Karpas-422 (cell line): ENCODE data around the gene DKC1. TPM values are rescaled to one million over a fixed set of nuclear protein-coding genes. Genes with fewer than 3 reads are reported as not detected.

Experiments
- DNase-seq: peaks from one replicate; pipeline ENCODE4 v3.0.0-alpha.2; 2015
- H2AFZ ChIP-seq: fragments of 200-600 bp; sonication (generic); 2 replicates; pipeline ENCODE4 v1.6.1; 2014; ENCODE audit warnings: antibody characterized with exemption, low read length, mixed read lengths
- H3K27ac ChIP-seq: fragments of 200-600 bp; sonication (generic); 2 replicates; pipeline ENCODE4 v1.5.1; 2014; ENCODE audit warnings: mild to moderate bottlenecking, low read length, moderate library complexity
- H3K27me3 ChIP-seq: fragments of 200-600 bp; sonication (generic); 2 replicates; pipeline ENCODE4 v1.6.1; 2014; ENCODE audit warnings: low read length, mixed read lengths
- H3K36me3 ChIP-seq: fragments of 200-600 bp; sonication (generic); 2 replicates; pipeline ENCODE4 v1.6.1; 2014; ENCODE audit warnings: low read length, mixed read lengths; ENCODE audit not compliant: insufficient read depth
- H3K4me1 ChIP-seq: fragments of 200-600 bp; sonication (generic); 2 replicates; pipeline ENCODE4 v1.6.1; 2014; ENCODE audit warnings: mild to moderate bottlenecking, low read length, mixed read lengths
- H3K4me2 ChIP-seq: fragments of 200-600 bp; sonication (generic); 2 replicates; pipeline ENCODE4 v1.6.1; 2014; ENCODE audit warnings: low read length, low read depth, mild to moderate bottlenecking; ENCODE audit not compliant: poor library complexity, severe bottlenecking
- H3K4me3 ChIP-seq: fragments of 200-600 bp; sonication (generic); 2 replicates; pipeline ENCODE4 v1.5.1; 2014; ENCODE audit warnings: mild to moderate bottlenecking, antibody characterized with exemption, low read length, mixed read lengths
- H3K79me2 ChIP-seq: fragments of 200-600 bp; sonication (generic); 2 replicates; pipeline ENCODE4 v1.6.1; 2014; ENCODE audit warnings: mild to moderate bottlenecking, low read length, mixed read lengths
- H3K9ac ChIP-seq: fragments of 200-600 bp; sonication (generic); 2 replicates; pipeline ENCODE4 v1.6.0; 2014; ENCODE audit warnings: low read length
- H3K9me2 ChIP-seq: fragments of 200-600 bp; sonication (generic), shearing (Covaris generic); replicated peaks from 2 replicates; pipeline ENCODE4 v1.6.0; 2014; ENCODE audit warnings: mild to moderate bottlenecking, low read length, moderate library complexity; ENCODE audit not compliant: insufficient read depth
- H3K9me3 ChIP-seq: fragments of 300-700, 200-600 bp; sonication (generic); 2 replicates; pipeline ENCODE4 v1.6.1; 2014; ENCODE audit warnings: low read length, mixed read lengths
- H4K20me1 ChIP-seq: fragments of 200-600 bp; sonication (generic); 2 replicates; pipeline ENCODE4 v1.6.1; 2014; ENCODE audit warnings: mild to moderate bottlenecking, antibody characterized with exemption, low read length, low read depth; ENCODE audit not compliant: insufficient read depth
- total RNA-seq: library from RNA; depleted of rRNA; stranded (reverse); fragments of >200 nt; shearing (Covaris generic); gene quantifications from 2 replicates; pipeline ENCODE4 v1.2.3, GENCODE V29; 2014; ENCODE audit warnings: low replicate concordance

DKC1 gene
- total RNA-seq, 1 experiment from 2014 or later = 58.6 TPM

- Histone ChIP-seq H2AFZ (no peak overlapping the region), H3K4me2 (no peak overlapping the region), H3K9me3 (no peaks in the 10 kb centered on the region), H4K20me1 (no peaks in the 10 kb centered on the region), H3K9me2 (no peaks in the 10 kb centered on the region), H3K9ac (no peak overlapping the region), H3K27ac (no peak overlapping the region), H3K79me2 (no peaks in the 10 kb centered on the region), H3K36me3 (no peaks in the 10 kb centered on the region), H3K27me3 (no peaks in the 10 kb centered on the region), H3K4me3 (no peak overlapping the region), H3K4me1 (peaks cover 9% of the 10 kb centered on the region; the same call in 1 of the 2 replicates)
- no peak for DNase-seq
Observed at GRCh38 chrX:154732421-154733065, 30.1 kb upstream of the DKC1 start.

- no peak overlapping the region for H3K9ac ChIP-seq
- no peak overlapping the region for H3K4me2 ChIP-seq
- DNase-seq = no peak
- H4K20me1 ChIP-seq = no peaks in the 10 kb centered on the region
- H3K27me3 ChIP-seq = no peaks in the 10 kb centered on the region
- H3K4me3 ChIP-seq = no peak overlapping the region
- H2AFZ ChIP-seq = no peak overlapping the region
- H3K9me2 ChIP-seq = no peaks in the 10 kb centered on the region
- peaks cover 9% of the 10 kb centered on the region; the same call in 1 of the 2 replicates for H3K4me1 ChIP-seq
- H3K79me2 ChIP-seq = no peaks in the 10 kb centered on the region
- H3K9me3 ChIP-seq = no peaks in the 10 kb centered on the region
- H3K36me3 ChIP-seq = no peaks in the 10 kb centered on the region
- no peak overlapping the region for H3K27ac ChIP-seq
Observed at GRCh38 chrX:154733066-154733425, 29.6 kb upstream of the DKC1 start.

GRCh38 chrX:154734061-154734781, 28.4 kb upstream of the DKC1 start:
- Histone ChIP-seq H3K79me2 (no peaks in the 10 kb centered on the region), H3K27me3 (no peaks in the 10 kb centered on the region), H4K20me1 (no peaks in the 10 kb centered on the region), H3K36me3 (no peaks in the 10 kb centered on the region), H3K4me3 (no peak overlapping the region), H3K9me3 (no peaks in the 10 kb centered on the region), H3K4me1 (peaks cover 9% of the 10 kb centered on the region; the same call in 1 of the 2 replicates), H3K9me2 (no peaks in the 10 kb centered on the region), H2AFZ (no peak overlapping the region), H3K4me2 (no peak overlapping the region), H3K9ac (no peak overlapping the region), H3K27ac (no peak overlapping the region)
- DNase-seq = no peak

- Histone ChIP-seq H3K79me2 (no peaks in the 10 kb centered on the region), H3K4me1 (peaks cover 9% of the 10 kb centered on the region; the same call in 1 of the 2 replicates), H3K9ac (no peak overlapping the region), H3K9me2 (no peaks in the 10 kb centered on the region), H3K4me3 (no peak overlapping the region), H2AFZ (no peak overlapping the region), H3K4me2 (no peak overlapping the region), H3K27me3 (no peaks in the 10 kb centered on the region; the same call in 1 of the 2 replicates), H4K20me1 (no peaks in the 10 kb centered on the region), H3K9me3 (no peaks in the 10 kb centered on the region), H3K36me3 (no peaks in the 10 kb centered on the region), H3K27ac (no peak overlapping the region)
- no peak for DNase-seq
Observed at GRCh38 chrX:154735695-154736393, 26.8 kb upstream of the DKC1 start.

- Histone ChIP-seq H3K9me2 (no peaks in the 10 kb centered on the region), H3K4me2 (no peak overlapping the region)
Observed at GRCh38 chrX:154737136-154737535, 25.5 kb upstream of the DKC1 start.

GRCh38 chrX:154738011-154738738, 24.5 kb upstream of the DKC1 start:
- no peak for DNase-seq
- peaks cover 7% of the 10 kb centered on the region; the same call in 1 of the 2 replicates for H3K4me1 ChIP-seq
- no peak overlapping the region for H3K9ac ChIP-seq
- H3K9me3 ChIP-seq = no peaks in the 10 kb centered on the region
- no peaks in the 10 kb centered on the region for H3K9me2 ChIP-seq
- H3K4me2 ChIP-seq = no peak overlapping the region
- H3K27ac ChIP-seq = no peak overlapping the region
- no peaks in the 10 kb centered on the region for H4K20me1 ChIP-seq
- no peaks in the 10 kb centered on the region for H3K79me2 ChIP-seq
- no peaks in the 10 kb centered on the region for H3K36me3 ChIP-seq
- H3K27me3 ChIP-seq = no peaks in the 10 kb centered on the region; the same call in 1 of the 2 replicates
- no peak overlapping the region for H3K4me3 ChIP-seq
- H2AFZ ChIP-seq = no peak overlapping the region

More at GRCh38 chrX:154737136-154737535, 25.5 kb upstream of the DKC1 start:
- no peak overlapping the region for H2AFZ ChIP-seq
- H3K36me3 ChIP-seq = no peaks in the 10 kb centered on the region
- H3K4me1 ChIP-seq = peaks cover 9% of the 10 kb centered on the region; the same call in 1 of the 2 replicates
- H3K4me3 ChIP-seq = no peak overlapping the region
- no peaks in the 10 kb centered on the region for H4K20me1 ChIP-seq
- H3K9me3 ChIP-seq = no peaks in the 10 kb centered on the region
- H3K9ac ChIP-seq = no peak overlapping the region
- no peak overlapping the region for H3K27ac ChIP-seq
- H3K27me3 ChIP-seq = no peaks in the 10 kb centered on the region; the same call in 1 of the 2 replicates
- no peak for DNase-seq
- no peaks in the 10 kb centered on the region for H3K79me2 ChIP-seq

GRCh38 chrX:154739952-154740465, 22.7 kb upstream of the DKC1 start:
- no peaks in the 10 kb centered on the region for H3K9me2 ChIP-seq
- H3K9me3 ChIP-seq = no peaks in the 10 kb centered on the region
- H2AFZ ChIP-seq = no peak overlapping the region
- no peaks in the 10 kb centered on the region; the same call in 1 of the 2 replicates for H3K27me3 ChIP-seq
- H3K27ac ChIP-seq = no peak overlapping the region
- H3K4me3 ChIP-seq = no peak overlapping the region
- DNase-seq = no peak
- H3K9ac ChIP-seq = no peak overlapping the region
- no peaks in the 10 kb centered on the region for H4K20me1 ChIP-seq
- H3K36me3 ChIP-seq = no peaks in the 10 kb centered on the region
- H3K4me1 ChIP-seq = no peaks in the 10 kb centered on the region
- no peak overlapping the region for H3K4me2 ChIP-seq
- no peaks in the 10 kb centered on the region for H3K79me2 ChIP-seq
